Type B pancreatic cell (in vitro differentiated cells): Measurements from ENCODE around the gene ARHGAP20. TPM values are rescaled to one million over a fixed set of nuclear protein-coding genes. Genes with fewer than 3 reads are reported as not detected.
"Not testable (repeated sequence)": the region's sequence is repeated elsewhere in the genome, so short reads cannot be mapped to it uniquely, and the experiment has no call there.

Experiments
- DNase-seq: peaks from one replicate; pipeline ENCODE4 v3.0.0; 2021; ENCODE audit warnings: mixed read lengths; ENCODE audit not compliant: unreplicated experiment; ENCODE audit errors: extremely low spot score
- H3K27ac Mint-ChIP-seq: 2 replicates; pipeline ENCODE4 v1.8.0; 2021; ENCODE audit warnings: mild to moderate bottlenecking, mixed read lengths
- H3K27me3 Mint-ChIP-seq: 2 replicates; pipeline ENCODE4 v1.8.0; 2021; ENCODE audit warnings: mixed read lengths
- H3K36me3 Mint-ChIP-seq: 2 replicates; pipeline ENCODE4 v1.8.0; 2021; ENCODE audit warnings: mixed read lengths
- H3K4me1 Mint-ChIP-seq: one replicate; pipeline ENCODE4 v1.8.0; 2021; ENCODE audit warnings: mixed read lengths; ENCODE audit not compliant: unreplicated experiment
- H3K4me3 Mint-ChIP-seq: 2 replicates; pipeline ENCODE4 v1.8.0; 2021; ENCODE audit warnings: mild to moderate bottlenecking, mixed read lengths
- H3K9me3 Mint-ChIP-seq: 2 replicates; pipeline ENCODE4 v1.8.0; 2021; ENCODE audit warnings: mixed read lengths
- total RNA-seq: library from RNA; stranded (reverse); gene quantifications from 2 replicates; pipeline ENCODE4 v1.2.1, GENCODE V29; 2021; ENCODE audit warnings: low replicate concordance
- TF ChIP-seq, protein P1 (sequence below): fragments of 200-600 bp; sonication (generic); conservative IDR thresholded peaks from 2 replicates; pipeline ENCODE4 v1.5.0; 2021; ENCODE audit warnings: antibody characterized with exemption, mild to moderate bottlenecking

The ARHGAP20 gene
- total RNA-seq, 1 donor from 2014 or later: 5.1 TPM

DNA sequence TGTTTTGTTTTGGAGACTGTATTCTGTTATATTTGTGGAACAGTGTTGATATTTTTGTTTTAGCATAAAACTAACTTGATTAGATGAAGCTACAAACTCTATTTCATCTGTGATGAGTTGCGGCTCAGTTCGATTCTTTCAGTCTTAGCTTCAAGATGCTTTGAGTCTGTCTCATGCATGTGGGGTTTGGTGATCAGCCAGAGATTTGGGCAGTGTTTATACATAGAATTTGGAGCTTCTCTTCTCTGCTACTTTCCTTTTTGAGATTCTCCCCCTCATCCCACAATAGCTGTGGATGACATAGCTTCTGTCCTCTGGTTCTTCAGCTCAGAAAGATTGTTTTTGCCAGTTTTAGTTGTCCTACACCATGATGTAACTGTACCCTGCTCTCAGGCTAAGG, 90.4 kb downstream of the ARHGAP20 start:
- TF ChIP-seq, protein P1, sequence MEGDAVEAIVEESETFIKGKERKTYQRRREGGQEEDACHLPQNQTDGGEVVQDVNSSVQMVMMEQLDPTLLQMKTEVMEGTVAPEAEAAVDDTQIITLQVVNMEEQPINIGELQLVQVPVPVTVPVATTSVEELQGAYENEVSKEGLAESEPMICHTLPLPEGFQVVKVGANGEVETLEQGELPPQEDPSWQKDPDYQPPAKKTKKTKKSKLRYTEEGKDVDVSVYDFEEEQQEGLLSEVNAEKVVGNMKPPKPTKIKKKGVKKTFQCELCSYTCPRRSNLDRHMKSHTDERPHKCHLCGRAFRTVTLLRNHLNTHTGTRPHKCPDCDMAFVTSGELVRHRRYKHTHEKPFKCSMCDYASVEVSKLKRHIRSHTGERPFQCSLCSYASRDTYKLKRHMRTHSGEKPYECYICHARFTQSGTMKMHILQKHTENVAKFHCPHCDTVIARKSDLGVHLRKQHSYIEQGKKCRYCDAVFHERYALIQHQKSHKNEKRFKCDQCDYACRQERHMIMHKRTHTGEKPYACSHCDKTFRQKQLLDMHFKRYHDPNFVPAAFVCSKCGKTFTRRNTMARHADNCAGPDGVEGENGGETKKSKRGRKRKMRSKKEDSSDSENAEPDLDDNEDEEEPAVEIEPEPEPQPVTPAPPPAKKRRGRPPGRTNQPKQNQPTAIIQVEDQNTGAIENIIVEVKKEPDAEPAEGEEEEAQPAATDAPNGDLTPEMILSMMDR: no peak
- no peak overlapping the region for H3K4me3 Mint-ChIP-seq
- DNase-seq: no peak
- no peaks in the 10 kb centered on the region for H3K4me1 Mint-ChIP-seq
- peaks cover 5% of the 10 kb centered on the region for H3K36me3 Mint-ChIP-seq
- H3K27ac Mint-ChIP-seq: no peak overlapping the region
- H3K9me3 Mint-ChIP-seq: peaks cover 5% of the 10 kb centered on the region
- no peaks in the 10 kb centered on the region for H3K27me3 Mint-ChIP-seq

DNA sequence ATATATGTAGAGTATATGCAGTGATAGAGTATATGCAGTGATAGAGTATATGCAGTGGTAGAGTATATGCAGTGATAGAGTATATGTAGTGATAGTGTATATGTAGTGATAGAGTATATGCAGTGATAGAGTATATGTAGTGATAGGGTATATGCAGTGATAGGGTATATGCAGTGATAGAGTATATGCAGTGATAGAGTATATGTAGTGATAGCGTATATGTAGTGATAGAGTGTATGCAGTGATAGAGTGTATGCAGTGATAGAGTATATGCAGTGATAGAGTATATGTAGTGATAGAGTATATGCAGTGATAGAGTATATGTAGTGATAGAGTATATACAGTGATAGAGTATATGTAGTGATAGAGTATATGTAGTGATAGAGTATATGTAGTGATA, 92.9 kb downstream of the ARHGAP20 start:
- H3K36me3 Mint-ChIP-seq, H3K4me3 Mint-ChIP-seq, H3K9me3 Mint-ChIP-seq, H3K27me3 Mint-ChIP-seq, H3K27ac Mint-ChIP-seq, DNase-seq, H3K4me1 Mint-ChIP-seq: not testable (repeated sequence)

DNA sequence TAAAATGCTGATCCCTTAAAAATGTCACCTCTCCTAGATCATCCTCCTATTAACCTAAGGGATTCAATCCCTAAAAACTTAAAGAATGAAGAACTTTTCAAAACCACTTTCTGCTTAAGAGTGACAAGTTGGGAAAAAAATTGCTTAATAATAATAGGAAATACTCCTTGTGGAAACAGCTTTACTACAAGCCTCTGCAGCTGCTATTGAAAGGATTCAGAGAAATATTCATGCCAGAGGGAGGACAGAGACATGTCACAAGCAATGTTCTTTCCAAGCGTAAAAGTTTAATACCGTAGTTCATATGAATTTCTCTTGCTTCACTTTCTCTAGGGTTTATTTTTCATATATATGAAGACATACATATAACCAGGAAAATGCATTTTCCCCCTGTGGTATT, 98.2 kb downstream of the ARHGAP20 start:
- Mint-ChIP-seq H3K4me3 (no peak overlapping the region), H3K4me1 (no peaks in the 10 kb centered on the region), H3K9me3 (no peaks in the 10 kb centered on the region), H3K27me3 (no peaks in the 10 kb centered on the region), H3K27ac (no peak overlapping the region), H3K36me3 (no peaks in the 10 kb centered on the region)
- DNase-seq: no peak
- TF ChIP-seq, protein P1: no peak

DNA sequence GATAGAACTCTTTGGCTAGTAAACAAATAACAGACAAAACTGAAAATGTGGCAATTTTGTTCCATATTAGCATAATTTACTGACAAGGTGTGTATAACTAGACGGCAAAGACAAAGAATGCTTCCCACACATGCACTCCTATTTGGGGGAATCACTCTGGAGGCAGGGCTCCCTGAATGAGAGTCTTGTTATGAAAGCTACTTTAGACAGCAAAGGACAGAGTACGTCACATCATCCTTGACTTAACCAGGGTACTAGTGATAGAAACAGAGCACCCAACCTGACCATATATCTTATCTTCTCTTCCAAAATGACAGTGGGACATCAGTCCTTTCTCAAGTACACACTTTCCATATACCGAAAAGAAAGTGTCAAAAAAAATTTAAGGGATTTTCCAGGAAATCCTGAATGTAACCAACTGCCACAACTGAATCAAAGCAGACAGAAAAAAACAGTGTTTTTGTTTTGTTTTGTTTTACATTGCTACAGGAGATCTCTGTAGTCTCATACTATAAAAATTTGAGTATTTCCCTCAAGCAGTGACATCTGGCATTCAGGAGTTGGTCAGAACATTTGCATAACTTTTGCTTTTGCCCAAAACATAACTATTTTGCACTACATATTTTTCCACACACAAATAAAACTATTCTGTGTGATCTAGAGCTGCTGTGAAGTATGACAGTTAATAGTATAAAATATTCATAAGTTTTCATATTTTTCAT, 98.9 kb downstream of the ARHGAP20 start:
- H3K4me1 Mint-ChIP-seq: no peaks in the 10 kb centered on the region
- H3K27me3 Mint-ChIP-seq: no peaks in the 10 kb centered on the region
- TF ChIP-seq, protein P1: no peak
- DNase-seq: no peak
- H3K4me3 Mint-ChIP-seq: no peak overlapping the region
- no peaks in the 10 kb centered on the region for H3K36me3 Mint-ChIP-seq
- no peaks in the 10 kb centered on the region for H3K9me3 Mint-ChIP-seq
- no peak overlapping the region for H3K27ac Mint-ChIP-seq

DNA sequence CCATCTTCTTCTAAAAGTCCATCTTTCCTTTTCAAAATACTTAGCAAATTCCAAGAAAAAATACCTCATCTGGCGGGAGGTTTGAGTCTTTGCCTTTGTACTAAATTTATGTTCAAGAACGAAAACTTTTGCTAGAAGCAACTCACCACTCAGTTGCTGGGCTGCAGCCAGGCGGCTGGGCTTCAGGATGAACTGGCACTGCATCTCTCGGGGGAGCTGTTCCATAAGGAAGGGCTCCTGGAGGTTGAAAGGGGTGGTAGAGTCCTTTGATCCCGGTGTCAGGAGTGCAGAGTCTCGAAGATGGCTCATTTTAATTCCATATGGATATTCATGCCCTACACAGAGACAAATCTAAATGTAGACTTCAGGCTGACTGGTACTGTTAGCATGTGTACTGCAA, 105.8 kb downstream of the ARHGAP20 start:
- Mint-ChIP-seq H3K4me1 (no peaks in the 10 kb centered on the region), H3K27me3 (peaks cover 3% of the 10 kb centered on the region), H3K9me3 (no peaks in the 10 kb centered on the region), H3K27ac (no peak overlapping the region), H3K36me3 (no peaks in the 10 kb centered on the region), H3K4me3 (no peak overlapping the region)
- TF ChIP-seq, protein P1: no peak
- no peak for DNase-seq

DNA sequence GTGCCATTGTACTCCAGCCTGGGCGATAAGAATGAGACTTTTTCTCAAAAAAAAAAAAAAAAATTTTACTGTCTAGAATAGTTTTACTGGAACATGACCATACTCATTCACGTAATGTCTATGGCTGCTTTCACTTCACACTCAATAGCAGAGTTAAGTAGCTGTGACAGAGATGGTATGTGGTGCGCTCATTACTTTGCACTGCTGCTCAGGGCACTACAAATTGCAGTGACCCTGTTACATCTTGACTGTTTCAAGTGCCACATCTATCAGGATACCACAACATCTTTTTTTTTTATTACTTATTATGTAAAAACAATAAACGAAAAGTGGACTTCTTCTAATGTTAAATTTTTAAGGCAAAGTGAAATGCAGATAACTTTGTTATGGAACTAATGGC, 110.3 kb downstream of the ARHGAP20 start:
- Mint-ChIP-seq H3K27me3 (peaks cover 3% of the 10 kb centered on the region), H3K27ac (no peak overlapping the region), H3K4me3 (no peak overlapping the region), H3K9me3 (no peaks in the 10 kb centered on the region), H3K36me3 (no peaks in the 10 kb centered on the region), H3K4me1 (no peaks in the 10 kb centered on the region)
- DNase-seq: no peak
- TF ChIP-seq, protein P1: no peak
